Mesendoderm (in vitro differentiated cells): ENCODE data around the gene RBM38.
A peak's percentile ranks its signal among the peaks of the same experiment; 100 is the strongest.

Experiments used
- DNase-seq: peaks from one replicate; pipeline ENCODE4 v3.0.0; 2013
- H2AK5ac ChIP-seq: 2 replicates; pipeline ENCODE4 v1.6.1; 2013; ENCODE audit warnings: low read length, inconsistent platforms
- H2BK120ac ChIP-seq: 2 replicates; pipeline ENCODE4 v1.6.1; 2013; ENCODE audit warnings: low read depth, mild to moderate bottlenecking, low read length, moderate library complexity, mixed read lengths
- H2BK15ac ChIP-seq: replicated peaks from 2 replicates; pipeline ENCODE4 v1.6.1; 2013; ENCODE audit warnings: low read depth, mild to moderate bottlenecking, moderate library complexity
- H2BK5ac ChIP-seq: 2 replicates; pipeline ENCODE4 v1.6.1; 2013; ENCODE audit warnings: low read length, inconsistent platforms
- H3K18ac ChIP-seq: 2 replicates; pipeline ENCODE4 v1.6.1; 2013; ENCODE audit warnings: mild to moderate bottlenecking, low read length, mixed read lengths
- H3K23ac ChIP-seq: one replicate; pipeline ENCODE4 v1.6.1; 2013; ENCODE audit warnings: low read length
- H3K27ac ChIP-seq: 2 replicates; pipeline ENCODE4 v1.5.1; 2013; ENCODE audit warnings: low read depth, mild to moderate bottlenecking, inconsistent platforms, low read length, moderate library complexity
- H3K27me3 ChIP-seq: 2 replicates; pipeline ENCODE4 v1.6.1; 2013; ENCODE audit warnings: low read length, control low read depth, mild to moderate bottlenecking, inconsistent platforms; ENCODE audit not compliant: insufficient read depth, poor library complexity
- H3K36me3 ChIP-seq: 2 replicates; pipeline ENCODE4 v1.6.1; 2013; ENCODE audit warnings: low read length, inconsistent platforms; ENCODE audit not compliant: control insufficient read depth, insufficient read depth
- H3K4ac ChIP-seq: one replicate; pipeline ENCODE4 v1.6.1; 2013; ENCODE audit warnings: low read depth, mild to moderate bottlenecking, low read length, moderate library complexity
- H3K4me1 ChIP-seq: 2 replicates; pipeline ENCODE4 v1.6.1; 2013; ENCODE audit warnings: low read depth, low read length, inconsistent platforms; ENCODE audit not compliant: control insufficient read depth
- H3K4me2 ChIP-seq: 2 replicates; pipeline ENCODE4 v1.6.1; 2013; ENCODE audit warnings: low read length
- H3K4me3 ChIP-seq: 2 replicates; pipeline ENCODE4 v1.5.1; 2013; ENCODE audit warnings: mild to moderate bottlenecking, low read length
- H3K56ac ChIP-seq: one replicate; pipeline ENCODE4 v1.6.1; 2013; ENCODE audit warnings: low read length
- H3K79me1 ChIP-seq: 2 replicates; pipeline ENCODE4 v1.6.1; 2013; ENCODE audit warnings: low read length, inconsistent platforms
- H3K79me2 ChIP-seq: 2 replicates; pipeline ENCODE4 v1.6.1; 2013; ENCODE audit warnings: mild to moderate bottlenecking, low read length; ENCODE audit not compliant: control insufficient read depth, insufficient read depth
- H3K9ac ChIP-seq: 2 replicates; pipeline ENCODE4 v1.6.1; 2013; ENCODE audit warnings: low read length, inconsistent platforms
- H4K5ac ChIP-seq: one replicate; pipeline ENCODE4 v1.6.1; 2013; ENCODE audit warnings: low read length
- H4K8ac ChIP-seq: one replicate; pipeline ENCODE4 v1.6.1; 2013; ENCODE audit warnings: low read depth, mild to moderate bottlenecking, control low read depth, low read length, moderate library complexity
- WGBS: extraction: QIAGEN DNeasy Blood & Tissue Kit; methylation state at CpG from one replicate; pipeline ENCODE4 v1.1.7; 2013; ENCODE audit warnings: low lambda C conversion rate, missing lambda C conversion rate; ENCODE audit not compliant: insufficient coverage; ENCODE audit errors: extremely low coverage; 5-methylcytosine and 5-hydroxymethylcytosine counted together

The RBM38 gene

DNA sequence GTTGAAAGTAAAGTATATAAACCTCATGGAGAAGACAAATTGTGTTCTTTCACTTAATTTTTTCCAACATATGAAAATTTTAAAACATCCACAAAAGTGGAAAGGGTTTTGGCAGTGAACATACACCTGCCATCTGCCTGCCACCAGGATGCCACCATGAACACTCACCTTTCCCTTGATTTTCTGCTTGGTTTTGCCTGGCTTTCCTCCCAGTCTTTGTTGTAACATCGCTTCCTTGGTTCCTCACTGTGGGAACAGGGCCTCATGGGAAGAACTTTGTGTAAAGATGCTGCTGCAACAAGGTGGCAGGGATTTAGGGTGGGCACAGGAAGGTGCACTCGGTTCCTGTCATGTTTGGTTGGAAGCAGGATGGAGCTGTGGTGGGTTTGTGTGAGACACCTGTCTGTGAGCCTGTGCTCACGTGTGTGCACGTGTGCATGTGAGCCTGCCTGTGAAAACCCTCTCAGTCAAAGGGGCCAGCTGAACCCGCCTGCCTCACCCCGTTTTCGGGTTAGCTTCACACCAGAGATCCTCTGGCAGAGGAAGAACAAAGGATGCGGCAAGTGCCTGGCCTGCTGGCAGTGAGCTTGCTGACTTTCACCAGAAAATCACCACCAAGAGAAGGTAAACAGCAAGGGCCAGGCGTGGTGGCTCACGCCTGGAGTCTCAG lies 11.0 kb upstream of the RBM38 start:
- H3K4me2 ChIP-seq, result no peak overlapping the region
- no peak overlapping the region for H2BK120ac ChIP-seq
- no peak overlapping the region for H3K9ac ChIP-seq
- no peaks in the 10 kb centered on the region for H3K27me3 ChIP-seq
- no peaks in the 10 kb centered on the region for H3K4me1 ChIP-seq
- no CpG with 5 or more reads among the region's 10 CpGs for WGBS
- no peak overlapping the region for H3K4me3 ChIP-seq
- H3K23ac ChIP-seq, result no peak overlapping the region
- DNase-seq, result no peak
- H3K27ac ChIP-seq, result no peak overlapping the region
- no peak overlapping the region for H2BK5ac ChIP-seq
- H4K8ac ChIP-seq, result no peak overlapping the region
- H3K56ac ChIP-seq, result no peak overlapping the region
- no peaks in the 10 kb centered on the region for H3K79me2 ChIP-seq
- H3K36me3 ChIP-seq, result peaks cover 11% of the 10 kb centered on the region
- H3K79me1 ChIP-seq, result no peaks in the 10 kb centered on the region
- no peak overlapping the region for H4K5ac ChIP-seq
- H2AK5ac ChIP-seq, result no peak overlapping the region
- no peak overlapping the region for H3K4ac ChIP-seq
- H2BK15ac ChIP-seq, result no peak overlapping the region
- H3K18ac ChIP-seq, result no peak overlapping the region

- no peak overlapping the region for H3K23ac ChIP-seq
- no peaks in the 10 kb centered on the region for H3K27me3 ChIP-seq
- H3K4ac ChIP-seq, result no peak overlapping the region
- H3K56ac ChIP-seq, result no peak overlapping the region
- peak; percentile 78 for DNase-seq
- no peaks in the 10 kb centered on the region for H3K79me2 ChIP-seq
- no peak overlapping the region for H2BK120ac ChIP-seq
- H2BK15ac ChIP-seq, result no peak overlapping the region
- H2AK5ac ChIP-seq, result no peak overlapping the region
- no CpG with 5 or more reads among the region's 20 CpGs for WGBS
- H3K9ac ChIP-seq, result no peak overlapping the region
- no peak overlapping the region for H2BK5ac ChIP-seq
- H3K36me3 ChIP-seq, result peaks cover 5% of the 10 kb centered on the region
- no peak overlapping the region for H3K27ac ChIP-seq
- H3K18ac ChIP-seq, result no peak overlapping the region
- H3K4me3 ChIP-seq, result no peak overlapping the region
- no peak overlapping the region for H3K4me2 ChIP-seq
- H3K79me1 ChIP-seq, result no peaks in the 10 kb centered on the region
- no peaks in the 10 kb centered on the region for H3K4me1 ChIP-seq
- no peak overlapping the region for H4K5ac ChIP-seq
- no peak overlapping the region for H4K8ac ChIP-seq
Observed at GRCh38 chr20:57381596-57382503, 9.3 kb upstream of the RBM38 start.

- no peak overlapping the region for H3K18ac ChIP-seq
- no CpG with 5 or more reads among the region's 5 CpGs for WGBS
- no peak overlapping the region for H3K4ac ChIP-seq
- no peak overlapping the region for H3K23ac ChIP-seq
- H4K5ac ChIP-seq, result no peak overlapping the region
- no peaks in the 10 kb centered on the region for H3K79me2 ChIP-seq
- no peak overlapping the region for H3K27ac ChIP-seq
- no peak overlapping the region for H2BK120ac ChIP-seq
- no peaks in the 10 kb centered on the region for H3K27me3 ChIP-seq
- H3K79me1 ChIP-seq, result no peaks in the 10 kb centered on the region
- H3K4me2 ChIP-seq, result no peak overlapping the region
- DNase-seq, result no peak
- peaks cover 3% of the 10 kb centered on the region for H3K36me3 ChIP-seq
- no peak overlapping the region for H3K9ac ChIP-seq
- H2BK15ac ChIP-seq, result no peak overlapping the region
- H2AK5ac ChIP-seq, result no peak overlapping the region
- H4K8ac ChIP-seq, result no peak overlapping the region
- H2BK5ac ChIP-seq, result no peak overlapping the region
- H3K4me1 ChIP-seq, result no peaks in the 10 kb centered on the region
- H3K4me3 ChIP-seq, result no peak overlapping the region
- no peak overlapping the region for H3K56ac ChIP-seq
Observed at GRCh38 chr20:57382516-57382915, 8.7 kb upstream of the RBM38 start.

- Histone ChIP-seq H3K4me2 (no peak overlapping the region), H2BK120ac (no peak overlapping the region)
- no CpG with 5 or more reads among the region's 20 CpGs for WGBS
Observed at GRCh38 chr20:57383447-57384347, 7.5 kb upstream of the RBM38 start.

DNA sequence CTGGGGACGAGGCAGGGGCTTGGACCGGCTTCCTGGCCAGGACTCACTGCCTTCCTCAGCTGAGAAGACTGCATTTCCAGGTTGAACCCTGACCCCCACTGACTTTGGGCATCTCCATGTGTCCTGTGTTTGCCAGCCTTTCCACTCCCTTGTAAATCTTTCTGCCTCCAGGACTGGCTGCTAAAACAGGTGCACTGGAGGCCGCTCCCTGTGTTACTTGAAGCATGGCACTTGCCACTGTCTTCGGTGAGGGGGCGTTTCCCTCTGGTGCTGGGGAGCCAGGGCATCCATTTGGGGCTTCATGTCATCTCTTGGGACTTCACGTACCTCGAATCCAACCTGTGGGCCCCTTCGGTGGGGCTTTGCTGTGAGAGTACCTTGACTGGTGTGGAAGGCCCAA lies 6.7 kb upstream of the RBM38 start:
- Histone ChIP-seq H3K27ac (no peak overlapping the region), H3K56ac (no peak overlapping the region), H3K4ac (no peak overlapping the region), H3K79me1 (no peaks in the 10 kb centered on the region), H3K4me1 (no peaks in the 10 kb centered on the region), H3K79me2 (no peaks in the 10 kb centered on the region), H3K9ac (no peak overlapping the region), H3K27me3 (no peaks in the 10 kb centered on the region), H4K8ac (no peak overlapping the region), H4K5ac (no peak overlapping the region), H3K4me3 (no peak overlapping the region), H2BK15ac (no peak overlapping the region), H3K23ac (no peak overlapping the region), H2AK5ac (no peak overlapping the region), H2BK5ac (no peak overlapping the region), H2BK120ac (no peak overlapping the region), H3K4me2 (no peak overlapping the region), H3K36me3 (no peaks in the 10 kb centered on the region), H3K18ac (no peak overlapping the region)
- DNase-seq, result no peak
- WGBS, result no CpG with 5 or more reads among the region's 8 CpGs

More at GRCh38 chr20:57383447-57384347, 7.5 kb upstream of the RBM38 start:
- no peak overlapping the region for H3K27ac ChIP-seq
- H4K8ac ChIP-seq, result no peak overlapping the region
- H3K79me1 ChIP-seq, result no peaks in the 10 kb centered on the region
- no peaks in the 10 kb centered on the region for H3K4me1 ChIP-seq
- no peaks in the 10 kb centered on the region for H3K79me2 ChIP-seq
- no peak overlapping the region for H3K56ac ChIP-seq
- no peak overlapping the region for H4K5ac ChIP-seq
- DNase-seq, result no peak
- H3K36me3 ChIP-seq, result no peaks in the 10 kb centered on the region
- H3K27me3 ChIP-seq, result no peaks in the 10 kb centered on the region
- no peak overlapping the region for H3K23ac ChIP-seq
- H3K4ac ChIP-seq, result no peak overlapping the region
- H3K9ac ChIP-seq, result no peak overlapping the region
- no peak overlapping the region for H3K18ac ChIP-seq
- no peak overlapping the region for H3K4me3 ChIP-seq
- H2BK5ac ChIP-seq, result no peak overlapping the region
- H2AK5ac ChIP-seq, result no peak overlapping the region
- H2BK15ac ChIP-seq, result no peak overlapping the region
